ENCODE results near the gene DNAJC12.

Gene DNAJC12

GRCh38 chr10:67875340-67876238 lies 37.6 kb upstream of the DNAJC12 start:
- no peak for ATAC-seq
- TF ChIP-seq ZNF565 (CRISPR knock-in tag; conservative IDR thresholded peaks at IDR 0.05; ENCODE audit: low read depth), result no peak
- TF ChIP-seq ISL1 (CRISPR knock-in tag; IDR thresholded peaks at IDR 0.05), result no peak
- TF ChIP-seq ZNF70 (CRISPR knock-in tag; IDR thresholded peaks at IDR 0.05), result no peak
- TF ChIP-seq TSHZ2 (CRISPR knock-in tag; IDR thresholded peaks at IDR 0.05), result no peak
- TF ChIP-seq ARNTL (CRISPR knock-in tag; IDR thresholded peaks at IDR 0.05; ENCODE audit: borderline replicate concordance, low read depth), result no peak
- TF ChIP-seq TCF4 (CRISPR knock-in tag; IDR thresholded peaks at IDR 0.05; ENCODE audit: borderline replicate concordance), result no peak
- no peak for TF ChIP-seq CSRNP3 (CRISPR knock-in tag; IDR thresholded peaks at IDR 0.05)
- no peak for TF ChIP-seq GLIS3 (CRISPR knock-in tag; IDR thresholded peaks at IDR 0.05)

GRCh38 chr10:67869996-67870395 lies 32.0 kb upstream of the DNAJC12 start:
- ATAC-seq, result no peak
- TF ChIP-seq TOX (CRISPR knock-in tag; IDR thresholded peaks at IDR 0.05; ENCODE audit: borderline replicate concordance), result no peak
- no peak for TF ChIP-seq PATZ1 (CRISPR knock-in tag; IDR thresholded peaks at IDR 0.05; ENCODE audit: borderline replicate concordance)
- no peak for TF ChIP-seq OSR1 (CRISPR knock-in tag; IDR thresholded peaks at IDR 0.05)
- TF ChIP-seq ESRRG (CRISPR knock-in tag; IDR thresholded peaks at IDR 0.05), result no peak
- TF ChIP-seq SNAI2 (CRISPR knock-in tag; IDR thresholded peaks at IDR 0.05), result no peak
- TF ChIP-seq ZNF8 (CRISPR knock-in tag; IDR thresholded peaks at IDR 0.05), result no peak
- TF ChIP-seq ISL1 (CRISPR knock-in tag; IDR thresholded peaks at IDR 0.05), result no peak
- TF ChIP-seq ZFP30 (CRISPR knock-in tag; IDR thresholded peaks at IDR 0.05), result no peak
- TF ChIP-seq RARB (CRISPR knock-in tag; IDR thresholded peaks at IDR 0.05), result no peak
- TF ChIP-seq CSDC2 (CRISPR knock-in tag; IDR thresholded peaks at IDR 0.05), result no peak
- no peak for TF ChIP-seq GLIS3 (CRISPR knock-in tag; IDR thresholded peaks at IDR 0.05)
- no peak for TF ChIP-seq ARNTL (CRISPR knock-in tag; IDR thresholded peaks at IDR 0.05; ENCODE audit: borderline replicate concordance, low read depth)
- no peak for TF ChIP-seq CREB5 (CRISPR knock-in tag; IDR thresholded peaks at IDR 0.05; ENCODE audit: low read depth)
- TF ChIP-seq TSHZ2 (CRISPR knock-in tag; IDR thresholded peaks at IDR 0.05), result no peak
- TF ChIP-seq TCF4 (CRISPR knock-in tag; IDR thresholded peaks at IDR 0.05; ENCODE audit: borderline replicate concordance), result no peak
- TF ChIP-seq ZFP3 (CRISPR knock-in tag; IDR thresholded peaks at IDR 0.05), result no peak
- TF ChIP-seq ZNF565 (CRISPR knock-in tag; conservative IDR thresholded peaks at IDR 0.05; ENCODE audit: low read depth), result no peak
- no peak for TF ChIP-seq PPARA (CRISPR knock-in tag; IDR thresholded peaks at IDR 0.05; ENCODE audit: borderline replicate concordance)

Measured in SK-N-SH treated with all-trans-retinoic acid at 6 μM for 48 hours (cell line).